Stimulated activated effector memory CD8-positive, alpha-beta T cell treated with anti-CD3 and anti-CD28 coated beads, Interleukin-12 subunit alpha, Interleukin-12 subunit beta, amount 100 ng/mL, for 72 hours (primary cell): Measurements from ENCODE around the gene GLIS2.
"Not testable (repeated sequence)": the region's sequence is repeated elsewhere in the genome, so short reads cannot be mapped to it uniquely, and the experiment has no call there.

Experiments used
- ATAC-seq: fragments of 150-1000 bp; cut with Tn5 transposase; 2 replicates; pipeline ENCODE4 v1.10.0; 2021
- DNase-seq, 2 donors: peaks; one replicate each; pipeline ENCODE4 v3.0.0; 2021 to 2022; ENCODE audit warnings: low spot score in 2 of 2
- H3K27ac Mint-ChIP-seq: one replicate; pipeline ENCODE4 v1.8.0; 2022; ENCODE audit warnings: mild to moderate bottlenecking, mixed read lengths
- H3K36me3 Mint-ChIP-seq: one replicate; pipeline ENCODE4 v1.8.0; 2022; ENCODE audit warnings: mild to moderate bottlenecking, mixed read lengths
- H3K4me1 Mint-ChIP-seq: one replicate; pipeline ENCODE4 v1.8.0; 2022; ENCODE audit warnings: mixed read lengths
- H3K4me3 Mint-ChIP-seq: one replicate; pipeline ENCODE4 v1.8.0; 2022; ENCODE audit warnings: mild to moderate bottlenecking, mixed read lengths
- H3K9me3 Mint-ChIP-seq: one replicate; pipeline ENCODE4 v1.8.0; 2022; ENCODE audit warnings: mixed read lengths

GLIS2 gene

GRCh38 chr16:4334724-4335495 lies 19.0 kb downstream of the GLIS2 start:
- Mint-ChIP-seq H3K4me1 (no peaks in the 10 kb centered on the region), H3K36me3 (peaks cover 10% of the 10 kb centered on the region), H3K27ac (no peak overlapping the region), H3K4me3 (no peak overlapping the region), H3K9me3 (no peaks in the 10 kb centered on the region)
- DNase-seq (no peak), ATAC-seq (no peak)

DNA sequence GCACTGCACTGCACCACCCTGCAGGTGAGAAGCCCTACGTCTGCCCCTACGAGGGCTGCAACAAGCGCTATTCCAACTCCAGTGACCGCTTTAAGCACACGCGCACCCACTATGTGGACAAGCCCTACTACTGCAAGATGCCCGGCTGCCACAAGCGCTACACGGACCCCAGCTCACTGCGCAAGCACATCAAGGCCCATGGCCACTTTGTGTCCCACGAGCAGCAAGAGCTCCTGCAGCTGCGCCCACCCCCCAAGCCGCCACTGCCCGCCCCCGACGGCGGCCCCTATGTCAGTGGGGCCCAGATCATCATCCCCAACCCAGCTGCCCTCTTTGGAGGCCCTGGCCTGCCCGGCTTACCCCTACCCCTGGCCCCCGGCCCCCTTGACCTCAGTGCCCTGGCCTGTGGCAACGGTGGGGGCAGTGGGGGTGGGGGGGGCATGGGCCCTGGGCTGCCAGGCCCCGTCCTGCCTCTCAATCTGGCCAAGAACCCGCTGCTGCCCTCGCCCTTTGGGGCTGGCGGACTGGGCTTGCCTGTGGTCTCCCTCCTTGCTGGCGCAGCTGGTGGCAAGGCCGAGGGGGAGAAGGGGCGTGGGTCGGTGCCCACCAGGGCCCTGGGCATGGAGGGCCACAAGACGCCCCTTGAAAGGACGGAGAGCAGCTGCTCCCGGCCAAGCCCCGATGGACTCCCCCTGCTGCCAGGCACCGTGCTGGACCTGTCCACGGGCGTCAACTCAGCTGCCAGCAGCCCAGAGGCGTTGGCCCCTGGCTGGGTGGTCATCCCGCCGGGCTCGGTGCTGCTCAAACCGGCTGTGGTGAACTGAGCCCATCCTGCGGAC lies 21.1 kb downstream of the GLIS2 start:
- H3K4me3 Mint-ChIP-seq: no peak overlapping the region
- no peaks in the 10 kb centered on the region for H3K9me3 Mint-ChIP-seq
- ATAC-seq (no peak), DNase-seq (no peak)
- no peak overlapping the region for H3K27ac Mint-ChIP-seq
- H3K4me1 Mint-ChIP-seq: no peaks in the 10 kb centered on the region
- H3K36me3 Mint-ChIP-seq: peaks cover 12% of the 10 kb centered on the region

DNA sequence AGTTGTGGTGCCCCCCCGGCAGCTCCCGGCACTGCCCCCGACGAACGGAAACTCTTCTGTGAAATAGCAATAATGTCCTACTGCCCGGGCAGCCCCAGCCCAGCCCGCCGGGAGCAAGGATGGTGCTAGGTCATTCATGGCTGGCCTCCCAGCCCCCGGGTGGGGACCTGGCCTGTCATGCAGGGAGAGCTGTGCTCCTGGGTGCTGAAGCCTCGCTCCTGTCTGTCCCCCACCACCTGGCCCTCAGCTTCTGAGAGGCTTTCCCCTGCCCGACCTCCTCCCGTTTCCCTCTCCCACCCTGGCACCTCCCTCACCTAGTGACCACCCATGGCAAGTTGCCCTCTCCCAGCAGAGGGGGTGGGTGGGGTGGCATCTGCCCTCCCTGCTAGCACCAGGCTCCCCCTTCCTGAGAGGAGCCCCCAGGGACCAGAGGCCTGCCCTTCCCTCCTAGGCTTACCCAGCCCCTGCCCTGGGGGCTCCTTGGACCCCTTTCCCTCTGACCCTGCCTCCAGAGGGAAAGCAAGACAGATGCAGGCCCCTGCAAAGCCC lies 21.7 kb downstream of the GLIS2 start:
- Mint-ChIP-seq H3K27ac (no peak overlapping the region), H3K9me3 (no peaks in the 10 kb centered on the region), H3K4me3 (no peak overlapping the region), H3K4me1 (no peaks in the 10 kb centered on the region), H3K36me3 (peaks cover 12% of the 10 kb centered on the region)
- no peak for DNase-seq
- ATAC-seq: no peak

DNA sequence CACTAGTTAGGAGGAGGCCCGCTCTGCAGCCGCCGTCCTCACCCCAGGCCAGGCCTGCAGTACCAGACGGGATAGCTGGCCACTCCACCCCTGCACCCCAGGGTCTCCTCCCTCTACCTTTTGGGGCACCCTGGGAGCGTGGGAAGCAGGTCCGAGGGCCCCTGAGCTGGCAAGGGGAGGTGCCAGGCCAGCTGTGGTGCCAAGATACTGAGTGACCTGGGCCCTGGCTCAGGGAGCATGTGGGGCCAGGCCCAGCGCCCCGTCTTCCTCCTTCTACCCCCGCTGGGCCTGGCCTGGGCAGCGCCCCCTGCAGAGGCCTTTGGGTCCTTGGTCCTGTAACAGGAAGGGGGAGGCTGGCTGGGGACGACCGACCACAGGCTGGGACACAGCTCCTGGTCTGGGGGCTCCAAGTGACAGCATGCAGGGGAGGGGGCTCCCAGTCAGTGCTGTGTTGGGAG lies 22.3 kb downstream of the GLIS2 start:
- ATAC-seq: no peak

DNA sequence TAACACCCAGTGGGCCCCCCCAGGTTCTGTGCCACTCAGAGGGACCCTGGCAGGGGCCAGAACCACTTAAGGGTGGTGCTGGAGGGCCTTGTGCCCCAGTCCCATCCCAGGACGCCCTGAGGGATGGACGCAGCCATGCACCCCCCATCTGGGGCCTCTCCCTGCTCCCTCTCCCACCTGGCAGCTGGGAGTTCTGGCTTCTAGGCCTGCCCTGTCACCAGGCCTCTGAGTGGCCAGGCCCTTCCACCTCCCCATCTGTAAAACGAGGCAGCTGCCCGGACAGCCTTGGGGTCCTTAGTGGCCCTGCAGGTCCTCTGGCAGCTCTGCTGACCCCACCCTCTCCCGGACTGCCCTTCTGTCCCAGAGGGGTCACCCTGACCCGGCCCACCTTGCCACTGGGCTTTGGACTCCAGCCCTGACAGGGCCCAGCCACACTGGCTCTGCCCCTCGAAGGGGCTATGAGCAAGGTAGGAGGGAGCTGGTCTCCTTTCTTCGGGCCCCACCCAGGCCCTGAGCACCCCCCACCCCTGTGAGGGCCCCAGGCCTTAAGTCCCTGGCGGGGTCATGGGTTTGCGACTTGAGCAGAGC lies 22.9 kb downstream of the GLIS2 start:
- no peak overlapping the region for H3K27ac Mint-ChIP-seq
- H3K36me3 Mint-ChIP-seq: peaks cover 18% of the 10 kb centered on the region

More for the DNA sequence above, 22.3 kb downstream of the GLIS2 start:
- Mint-ChIP-seq H3K9me3 (no peaks in the 10 kb centered on the region), H3K36me3 (peaks cover 12% of the 10 kb centered on the region), H3K4me3 (no peak overlapping the region), H3K27ac (no peak overlapping the region), H3K4me1 (no peaks in the 10 kb centered on the region)
- DNase-seq: no peak

DNA sequence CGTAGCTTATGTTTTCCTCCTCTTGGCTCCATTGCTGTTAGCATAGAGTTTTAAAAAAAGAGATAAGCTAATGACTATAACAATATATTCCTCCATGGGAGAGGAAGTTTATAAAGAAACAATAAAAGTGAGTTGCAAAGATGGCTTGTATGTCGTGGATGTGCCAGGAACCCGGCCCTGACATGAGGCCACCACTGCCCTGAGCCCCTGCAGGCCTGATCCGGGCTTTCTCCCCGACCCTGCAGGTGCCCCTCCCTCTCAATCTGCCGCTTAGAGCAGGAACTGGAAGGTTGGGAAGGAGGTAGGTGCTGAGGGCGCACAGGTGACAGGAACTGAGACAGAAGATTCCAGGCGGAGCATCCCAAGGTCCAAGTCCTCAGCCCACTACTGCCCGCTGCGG lies 23.6 kb downstream of the GLIS2 start:
- no peak overlapping the region for H3K4me3 Mint-ChIP-seq
- no peak overlapping the region for H3K27ac Mint-ChIP-seq
- DNase-seq (no peak), ATAC-seq (no peak)
- no peaks in the 10 kb centered on the region for H3K9me3 Mint-ChIP-seq
- peaks cover under 1% of the 10 kb centered on the region for H3K4me1 Mint-ChIP-seq
- peaks cover 19% of the 10 kb centered on the region for H3K36me3 Mint-ChIP-seq

More for the DNA sequence above, 22.9 kb downstream of the GLIS2 start:
- ATAC-seq (no peak), DNase-seq (no peak)
- Mint-ChIP-seq H3K9me3 (no peaks in the 10 kb centered on the region), H3K4me1 (no peaks in the 10 kb centered on the region), H3K4me3 (no peak overlapping the region)

DNA sequence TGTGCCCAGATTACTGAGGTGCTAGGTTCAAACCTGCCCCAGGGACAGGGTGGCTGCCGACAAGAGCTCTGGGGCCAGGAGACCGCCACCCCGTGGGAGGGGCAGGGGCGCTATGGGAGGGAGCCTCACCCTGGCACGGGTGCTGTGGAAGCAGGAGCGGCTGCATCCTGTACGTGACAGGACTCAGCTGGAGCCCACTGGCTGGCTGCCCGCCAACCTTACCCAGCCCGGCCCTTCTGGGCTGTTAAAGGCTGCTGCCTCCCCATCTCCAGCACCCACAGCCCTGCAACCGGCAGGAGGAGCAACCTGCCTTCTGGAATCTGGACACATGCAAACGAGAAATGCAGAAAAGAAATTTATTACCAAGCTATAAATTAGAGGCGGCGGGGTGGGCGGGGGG lies 24.0 kb downstream of the GLIS2 start:
- ATAC-seq (no peak), DNase-seq (no peak)
- Mint-ChIP-seq H3K4me1 (peaks cover 5% of the 10 kb centered on the region), H3K36me3 (peaks cover 19% of the 10 kb centered on the region), H3K4me3 (no peak overlapping the region), H3K9me3 (no peaks in the 10 kb centered on the region), H3K27ac (no peak overlapping the region)

DNA sequence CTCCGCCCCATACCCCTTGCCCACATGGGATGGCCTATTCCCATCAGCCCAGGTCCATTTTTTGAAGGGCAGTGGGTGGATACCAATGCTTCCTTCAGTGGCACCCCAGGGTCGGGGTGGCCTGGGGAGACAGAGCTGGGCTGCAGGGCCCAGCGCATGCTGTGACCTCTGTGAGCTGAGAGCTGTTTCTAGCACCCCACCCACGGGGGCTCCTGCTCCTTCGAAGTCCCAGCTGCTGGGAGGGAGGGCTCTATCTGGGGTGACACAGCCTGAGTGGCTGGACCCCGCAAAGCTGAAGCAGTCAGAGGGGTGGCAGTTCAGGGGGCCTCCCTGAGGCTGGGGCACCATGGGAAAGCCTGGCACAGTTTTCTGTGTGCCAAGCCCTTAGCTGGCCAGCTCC lies 24.6 kb downstream of the GLIS2 start:
- no peak for DNase-seq
- no peak for ATAC-seq

DNA sequence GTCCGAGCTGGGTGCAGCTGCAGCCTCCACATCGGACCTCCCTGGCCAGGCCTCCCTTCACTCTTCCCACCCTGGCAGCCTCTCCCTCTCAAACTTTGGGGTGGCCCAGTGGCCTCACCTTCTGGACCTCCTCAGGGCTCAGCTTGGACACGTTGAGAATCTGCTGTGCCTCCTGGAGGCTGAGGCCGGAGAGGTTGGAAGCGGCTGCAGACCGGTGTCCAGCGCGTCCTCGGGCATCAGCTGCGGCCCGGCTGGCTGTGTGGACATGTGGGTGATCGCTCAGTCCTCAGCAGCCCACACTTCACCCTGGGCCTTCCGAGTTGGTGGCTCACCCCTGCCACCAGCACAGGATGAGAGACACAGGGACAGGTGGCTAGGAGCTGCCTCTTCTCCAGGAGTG lies 25.4 kb downstream of the GLIS2 start:
- Mint-ChIP-seq H3K36me3 (peaks cover 19% of the 10 kb centered on the region), H3K27ac (peak overlapping the region; percentile 34), H3K4me1 (peaks cover 16% of the 10 kb centered on the region), H3K9me3 (no peaks in the 10 kb centered on the region), H3K4me3 (no peak overlapping the region)
- no peak for ATAC-seq
- DNase-seq: no peak

More for the DNA sequence above, 24.6 kb downstream of the GLIS2 start:
- H3K9me3 Mint-ChIP-seq: no peaks in the 10 kb centered on the region
- peaks cover 10% of the 10 kb centered on the region for H3K4me1 Mint-ChIP-seq
- peaks cover 19% of the 10 kb centered on the region for H3K36me3 Mint-ChIP-seq
- no peak overlapping the region for H3K4me3 Mint-ChIP-seq
- H3K27ac Mint-ChIP-seq: no peak overlapping the region

- Mint-ChIP-seq H3K4me1 (peaks cover 18% of the 10 kb centered on the region), H3K4me3 (no peak overlapping the region), H3K27ac (peak overlapping the region; percentile 85), H3K36me3 (peaks cover 26% of the 10 kb centered on the region), H3K9me3 (no peaks in the 10 kb centered on the region)
- ATAC-seq (no peak), DNase-seq (no peak)
Measured at GRCh38 chr16:4342866-4343744, 27.2 kb downstream of the GLIS2 start.

GRCh38 chr16:4344300-4344982 lies 28.6 kb downstream of the GLIS2 start:
- H3K4me3 Mint-ChIP-seq, ATAC-seq, H3K9me3 Mint-ChIP-seq, DNase-seq: not testable (repeated sequence)
- Mint-ChIP-seq H3K4me1 (peaks cover 24% of the 10 kb centered on the region), H3K36me3 (peaks cover 30% of the 10 kb centered on the region), H3K27ac (peak overlapping the region; percentile 85)

GRCh38 chr16:4344983-4345835 lies 29.3 kb downstream of the GLIS2 start:
- no peaks in the 10 kb centered on the region for H3K9me3 Mint-ChIP-seq
- H3K27ac Mint-ChIP-seq: peak overlapping the region; percentile 33
- H3K36me3 Mint-ChIP-seq: peaks cover 25% of the 10 kb centered on the region
- ATAC-seq: no peak
- H3K4me3 Mint-ChIP-seq: no peak overlapping the region
- DNase-seq: no peak
- peaks cover 24% of the 10 kb centered on the region for H3K4me1 Mint-ChIP-seq
